ENCODE measurements around the gene SLC25A53. TPM values are rescaled to one million over a fixed set of nuclear protein-coding genes. Genes with fewer than 3 reads are reported as not detected.
"Not testable (repeated sequence)": the region's sequence is repeated elsewhere in the genome, so short reads cannot be mapped to it uniquely, and the experiment has no call there.

SLC25A53 gene
- total RNA-seq, 1 donor from 2014 or later, result 3.4 TPM

- Mint-ChIP-seq H3K27ac (ENCODE audit: unreplicated experiment) (peak overlapping the region; percentile 89), H3K36me3 (ENCODE audit: low read depth) (no peaks in the 10 kb centered on the region), H3K4me1 (ENCODE audit: low read depth) (peaks cover 6% of the 10 kb centered on the region), H3K27me3 (ENCODE audit: low read depth) (no peaks in the 10 kb centered on the region), H3K4me3 (ENCODE audit: unreplicated experiment) (peak overlapping the region; percentile 85), H3K9me3 (ENCODE audit: low read depth) (no peaks in the 10 kb centered on the region)
- no peak for DNase-seq (ENCODE audit: low spot score)
- peak; percentile 77 for TF ChIP-seq CTCF (IDR thresholded peaks at IDR 0.05)
Observed at GRCh38 chrX:104113222-104113965, 43.4 kb downstream of the SLC25A53 start.

- no peaks in the 10 kb centered on the region for H3K36me3 Mint-ChIP-seq (ENCODE audit: low read depth)
- H3K27ac Mint-ChIP-seq (ENCODE audit: unreplicated experiment), result peak within 1 kb of the TSS; percentile 89
- peaks cover 6% of the 10 kb centered on the region for H3K4me1 Mint-ChIP-seq (ENCODE audit: low read depth)
- no peak for DNase-seq (ENCODE audit: low spot score)
- H3K9me3 Mint-ChIP-seq (ENCODE audit: low read depth), result no peaks in the 10 kb centered on the region
- no peaks in the 10 kb centered on the region for H3K27me3 Mint-ChIP-seq (ENCODE audit: low read depth)
- TF ChIP-seq CTCF (IDR thresholded peaks at IDR 0.05), result no peak
- H3K4me3 Mint-ChIP-seq (ENCODE audit: unreplicated experiment), result peak within 1 kb of the TSS; percentile 85
Observed at GRCh38 chrX:104112326-104112951, 44.4 kb downstream of the SLC25A53 start, which contains the start of gene ZCCHC18. Gene ZCCHC18 (plus strand): TSS chrX:104112523. CDS start chrX:104114112, 1,589 bp downstream.

GRCh38 chrX:104110491-104111240 is 46.1 kb downstream of the SLC25A53 start:
- not testable (repeated sequence) for DNase-seq (ENCODE audit: low spot score); H3K4me1 Mint-ChIP-seq (ENCODE audit: low read depth); H3K4me3 Mint-ChIP-seq (ENCODE audit: unreplicated experiment); H3K27me3 Mint-ChIP-seq (ENCODE audit: low read depth); H3K9me3 Mint-ChIP-seq (ENCODE audit: low read depth); H3K36me3 Mint-ChIP-seq (ENCODE audit: low read depth); H3K27ac Mint-ChIP-seq (ENCODE audit: unreplicated experiment)

- Mint-ChIP-seq H3K27me3 (ENCODE audit: low read depth) (no peaks in the 10 kb centered on the region), H3K27ac (ENCODE audit: unreplicated experiment) (no peak overlapping the region), H3K4me3 (ENCODE audit: unreplicated experiment) (no peak overlapping the region), H3K36me3 (ENCODE audit: low read depth) (no peaks in the 10 kb centered on the region), H3K9me3 (ENCODE audit: low read depth) (no peaks in the 10 kb centered on the region), H3K4me1 (ENCODE audit: low read depth) (peaks cover 6% of the 10 kb centered on the region)
- no peak for DNase-seq (ENCODE audit: low spot score)
- no peak for TF ChIP-seq CTCF (IDR thresholded peaks at IDR 0.05)
Observed at GRCh38 chrX:104108955-104109354, 47.9 kb downstream of the SLC25A53 start.

- Mint-ChIP-seq H3K27ac (ENCODE audit: unreplicated experiment) (no peak overlapping the region), H3K4me1 (ENCODE audit: low read depth) (no peaks in the 10 kb centered on the region), H3K9me3 (ENCODE audit: low read depth) (no peaks in the 10 kb centered on the region), H3K27me3 (ENCODE audit: low read depth) (no peaks in the 10 kb centered on the region), H3K4me3 (ENCODE audit: unreplicated experiment) (no peak overlapping the region), H3K36me3 (ENCODE audit: low read depth) (no peaks in the 10 kb centered on the region)
- no peak for TF ChIP-seq CTCF (IDR thresholded peaks at IDR 0.05)
- no peak for DNase-seq (ENCODE audit: low spot score)
Observed at GRCh38 chrX:104105330-104106262, 51.2 kb downstream of the SLC25A53 start.

Measured in chondrocyte (in vitro differentiated cells).